SK-N-SH (cell line): ENCODE measurements around the gene NFATC3.
"Not testable (repeated sequence)": the region's sequence is repeated elsewhere in the genome, so short reads cannot be mapped to it uniquely, and the experiment has no call there.

Experiments
- USF2 ChIP-seq: fragments of 150-350 bp; IDR thresholded peaks from 2 replicates; pipeline ENCODE4 v1.6.1; 2017; ENCODE audit warnings: antibody characterized with exemption, low read length, low read depth, borderline replicate concordance
- TF ChIP-seq, protein P1 (sequence below): IDR thresholded peaks from 2 replicates; pipeline ENCODE4 v1.4.0; 2012; ENCODE audit warnings: low read depth

DNA sequence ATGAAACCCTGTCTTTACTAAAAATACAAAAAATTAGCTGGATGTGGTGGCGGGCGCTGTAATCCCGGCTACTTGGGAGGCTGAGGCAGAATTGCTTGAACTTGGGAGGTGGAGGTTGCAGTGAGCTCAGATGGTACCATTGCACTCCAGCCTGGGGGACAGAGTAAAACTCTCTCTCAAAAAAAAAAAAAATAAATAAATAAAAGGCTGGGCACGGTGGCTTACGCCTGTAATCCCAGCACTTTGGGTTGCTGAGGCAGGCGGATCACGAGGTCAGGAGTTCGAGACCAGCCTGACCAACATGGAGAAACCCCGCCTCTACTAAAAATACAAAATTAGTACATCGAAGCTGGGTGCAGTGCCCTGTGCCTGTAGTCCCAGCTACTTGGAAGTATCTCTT is 7.1 kb downstream of the NFATC3 start:
- not testable (repeated sequence) for TF ChIP-seq USF2
- TF ChIP-seq, protein P1, sequence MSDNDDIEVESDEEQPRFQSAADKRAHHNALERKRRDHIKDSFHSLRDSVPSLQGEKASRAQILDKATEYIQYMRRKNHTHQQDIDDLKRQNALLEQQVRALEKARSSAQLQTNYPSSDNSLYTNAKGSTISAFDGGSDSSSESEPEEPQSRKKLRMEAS: not testable (repeated sequence)
